Aorta (tissue), 5 donors: Measurements from ENCODE around the gene PDGFD. TPM values are rescaled to one million over a fixed set of nuclear protein-coding genes. Genes with fewer than 3 reads are reported as not detected.

Experiments
- ATAC-seq: fragments of 200-7000 bp; cut with Tn5 transposase; one replicate; pipeline ENCODE4 v1.9.1; 2022; ENCODE audit warnings: moderate library complexity; ENCODE audit not compliant: low FRiP score
- DNase-seq, 2 donors: peaks; one replicate each; pipeline ENCODE4 v3.0.0-alpha.2; 2020
- H3K27ac ChIP-seq, 2 donors: one replicate each; pipeline ENCODE4 v1.5.1; 2013; ENCODE audit warnings: low read length in 2 of 2, mild to moderate bottlenecking in 2 of 2, moderate library complexity in 2 of 2, control low read depth in 1 of 2, inconsistent platforms in 1 of 2, low read depth in 1 of 2
- H3K27me3 ChIP-seq, 2 donors: one replicate each; pipeline ENCODE4 v1.6.1; 2013; ENCODE audit warnings: control low read depth in 1 of 2, low read length in 1 of 2, mild to moderate bottlenecking in 1 of 2, moderate library complexity in 1 of 2; ENCODE audit not compliant: insufficient read depth in 2 of 2, control insufficient read depth in 1 of 2
- H3K36me3 ChIP-seq, 2 donors: one replicate each; pipeline ENCODE4 v1.6.1; 2013; ENCODE audit warnings: control low read depth in 1 of 2, low read length in 1 of 2, mild to moderate bottlenecking in 1 of 2; ENCODE audit not compliant: insufficient read depth in 2 of 2, control insufficient read depth in 1 of 2
- H3K4me1 ChIP-seq, 2 donors: one replicate each; pipeline ENCODE4 v1.6.1; 2013; ENCODE audit warnings: low read length in 2 of 2, control low read depth in 1 of 2, mild to moderate bottlenecking in 1 of 2, moderate library complexity in 1 of 2; ENCODE audit not compliant: insufficient read depth in 2 of 2, control insufficient read depth in 1 of 2
- H3K4me3 ChIP-seq, 2 donors: one replicate each; pipeline ENCODE4 v1.5.1; 2013; ENCODE audit warnings: low read length in 2 of 2, control low read depth in 1 of 2, mild to moderate bottlenecking in 1 of 2
- H3K9me3 ChIP-seq: one replicate; pipeline ENCODE4 v1.6.1; 2013; ENCODE audit warnings: mild to moderate bottlenecking, low read length; ENCODE audit not compliant: control insufficient read depth
- WGBS, 2 donors: extraction: QIAGEN DNeasy Blood & Tissue Kit; methylation state at CpG; one replicate each; pipeline ENCODE4 v1.1.7; 2013; 5-methylcytosine and 5-hydroxymethylcytosine counted together
- intact Hi-C, 2 donors: fragments of 100-400 bp; cut with DNase I; formaldehyde crosslinking; loops; one replicate each; pipeline versions ENCODE4 v1.14.2 to v1.15.0; 2022
- long read RNA-seq, 2 donors: library from polyadenylated mRNA; unstranded; transcript quantifications; one replicate each; pipeline ENCODE4 v2.0.0, GENCODE V29; 2020 to 2021
- polyA plus RNA-seq, 2 donors: library from polyadenylated mRNA; stranded (reverse); fragments of 200-250 nt; gene quantifications; one replicate each; pipeline ENCODE4 v1.2.3, GENCODE V29; 2013
- total RNA-seq, 2 donors: library from RNA; stranded (reverse); fragmentation: NEBNext Ultra II Directional; extraction: Animal tissue kit (Norgen Biotek cat#: 25700); gene quantifications; one replicate each; pipeline ENCODE4 v1.2.1, GENCODE V29; 2021
- donor health status: healthy with polysubstance abuse.
- donor health status: Bipolar disorder and iron deficiency.
- donor health status: DM: no; HTN: no; CAD: no.
- donor health status: DM: no; HTN: no; CAD: no.
- donor health status: DM: yes; HTN: yes; CAD: no.

The PDGFD gene
- 10 to 100 TPM; 47.7 to 66.5 TPM for total RNA-seq
- polyA plus RNA-seq: 100 to 1,000 TPM in 1 of 2 donors, 10 to 100 TPM in 1; 66.5 to 115 TPM
- long read RNA-seq, donor 1, full-length matches to known transcripts: 47 of 77 reads
- long read RNA-seq, donor 1, partial matches to known transcripts: 7 of 77 reads
- long read RNA-seq, donor 1, other reads (novel, unspliced or antisense): 23 of 77 reads
- long read RNA-seq, donor 2, full-length matches to known transcripts: 31 of 45 reads
- long read RNA-seq, donor 2, partial matches to known transcripts: 2 of 45 reads
- long read RNA-seq, donor 2, other reads (novel, unspliced or antisense): 12 of 45 reads

DNA sequence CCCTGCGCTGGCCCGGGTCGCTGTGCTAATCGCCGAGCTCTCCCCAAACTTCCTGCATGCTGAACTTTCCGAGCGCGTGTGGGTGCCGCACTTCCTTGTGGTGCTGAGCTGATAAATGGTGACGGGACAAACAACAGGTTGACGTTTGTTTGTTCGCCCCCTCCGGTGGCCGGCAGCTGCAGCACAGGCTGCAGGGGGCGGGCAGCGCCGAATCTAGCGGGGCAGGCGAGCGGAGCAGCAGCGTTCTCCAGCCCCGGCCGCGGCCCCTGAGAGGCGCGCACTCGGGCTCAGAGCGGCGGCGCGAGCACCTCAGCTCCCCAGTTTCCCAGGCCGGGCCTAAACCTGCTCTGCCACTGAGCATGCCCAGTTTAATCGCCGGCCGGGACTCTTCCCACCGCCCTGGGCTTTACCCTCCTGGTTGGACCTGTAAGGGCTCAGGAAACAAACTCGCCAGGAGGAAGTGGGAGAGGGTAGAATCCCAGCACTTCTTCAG is at the start of gene PDGFD:
Gene PDGFD (minus strand): TSS at position 120 of the 493 bp plus-strand sequence.
- Histone ChIP-seq H3K9me3 (no peaks in the 10 kb centered on the region), H3K36me3 (no peaks in the 10 kb centered on the region), H3K27me3 (no peaks in the 10 kb centered on the region), H3K27ac (peak within 1 kb of the TSS in 1 of 2 donors; percentile 15), H3K4me3 (peak within 1 kb of the TSS; percentile 53 to 68), H3K4me1 (no peaks in the 10 kb centered on the region)
- WGBS, 2 donors: 1% methylated on average over 36 to 37 of the region's 37 CpGs
- DNase-seq (peak; percentile 73 to 85), ATAC-seq (peak; percentile 90)
- intact Hi-C loops: loop anchor here in 1 of 2 donors (10.0 kb wide), 1 partner anchor 479 kb away; no protein-coding TSS in a partner anchor

DNA sequence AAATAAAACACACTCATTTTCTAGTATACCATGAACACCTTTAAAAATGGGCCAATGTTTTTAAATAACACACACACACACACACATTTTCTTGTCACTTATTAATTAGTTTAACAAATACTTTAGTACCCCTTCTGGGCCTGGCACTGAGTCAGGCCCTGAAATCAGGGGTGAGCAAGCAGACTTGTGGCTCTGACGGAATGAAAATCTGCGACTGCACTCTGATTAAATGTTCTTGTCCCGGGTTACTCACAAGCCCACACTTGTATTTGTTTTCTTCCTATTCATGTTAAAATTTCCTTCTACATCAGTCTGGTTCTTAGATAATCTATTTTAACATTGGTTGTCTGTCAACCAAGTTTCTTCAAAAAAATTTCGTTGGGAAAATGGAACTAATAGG is 43.0 kb upstream of the PDGFD start:
- DNase-seq (no peak), ATAC-seq (no peak)
- no peaks in the 10 kb centered on the region for H3K27me3 ChIP-seq
- H3K27ac ChIP-seq: no peak overlapping the region
- intact Hi-C loops: no loop called here
- 62 to 72% methylated on average over 4 of the region's 4 CpGs for WGBS, 2 donors
- no peaks in the 10 kb centered on the region for H3K4me1 ChIP-seq
- no peaks in the 10 kb centered on the region for H3K9me3 ChIP-seq
- H3K4me3 ChIP-seq: no peak overlapping the region
- H3K36me3 ChIP-seq: no peaks in the 10 kb centered on the region

DNA sequence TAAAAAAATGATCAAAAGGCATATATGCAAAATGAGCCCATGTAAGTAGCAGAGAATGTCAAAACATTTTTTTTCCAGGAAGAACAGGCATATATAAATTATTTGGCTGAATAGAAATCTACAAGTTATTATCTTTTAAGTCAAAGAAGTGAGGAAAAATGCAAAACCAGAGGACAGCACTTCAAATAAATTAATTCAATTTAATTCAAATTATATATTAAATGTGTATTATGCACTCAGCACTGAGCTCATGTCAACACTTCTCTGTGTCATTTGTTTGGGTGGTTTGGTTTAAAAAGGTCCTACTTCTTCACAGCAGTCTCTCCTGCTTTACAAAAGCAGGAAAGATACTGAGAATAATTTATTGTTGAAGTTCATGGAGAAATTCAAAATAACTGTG is 41.9 kb upstream of the PDGFD start:
- H3K4me3 ChIP-seq: no peak overlapping the region
- ATAC-seq (no peak), DNase-seq (no peak)

DNA sequence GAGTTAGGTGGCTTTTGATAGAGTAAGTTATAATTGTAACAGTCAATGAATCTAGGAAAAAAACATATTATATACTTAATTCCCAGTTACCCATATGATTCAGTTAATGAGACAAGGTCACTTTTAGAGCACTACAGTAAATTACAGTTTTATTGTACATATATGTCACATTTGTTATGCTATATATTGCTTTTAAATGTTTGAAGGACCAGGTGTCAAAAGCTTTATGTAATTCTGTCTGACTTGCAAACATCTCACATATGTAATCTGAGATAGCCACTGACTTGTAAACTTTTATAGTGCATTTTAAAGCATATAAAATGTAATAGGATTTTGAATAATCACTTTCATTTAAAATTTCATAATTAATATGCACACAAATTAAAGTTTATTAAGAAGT is 36.7 kb upstream of the PDGFD start:
- DNase-seq: no peak
- H3K9me3 ChIP-seq: no peaks in the 10 kb centered on the region
- intact Hi-C loops: no loop called here

More for the DNA sequence above, 41.9 kb upstream of the PDGFD start:
- intact Hi-C loops: no loop called here
- Histone ChIP-seq H3K36me3 (no peaks in the 10 kb centered on the region), H3K27me3 (no peaks in the 10 kb centered on the region), H3K4me1 (no peaks in the 10 kb centered on the region), H3K27ac (no peak overlapping the region), H3K9me3 (no peaks in the 10 kb centered on the region)

DNA sequence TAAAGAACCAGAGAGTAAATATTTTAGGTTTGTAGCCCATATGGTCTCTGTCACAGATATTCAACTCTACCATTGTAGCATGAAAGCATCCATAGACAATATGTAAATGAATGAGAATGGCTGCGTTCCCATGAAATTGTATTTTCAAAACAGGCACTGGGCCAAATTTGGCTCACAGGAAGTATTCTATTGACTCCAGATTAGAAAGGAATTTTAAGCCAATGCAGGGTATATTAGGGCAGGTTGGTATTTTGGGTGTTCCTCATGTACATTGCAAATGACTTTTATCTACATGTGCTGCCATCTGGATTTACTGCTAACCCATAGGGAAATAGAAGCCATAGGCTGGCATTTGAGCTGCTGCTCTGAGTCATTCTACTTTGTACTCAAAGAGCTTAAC is 35.1 kb upstream of the PDGFD start:
- H3K36me3 ChIP-seq: no peaks in the 10 kb centered on the region
- WGBS, 2 donors: 49 to 62% methylated on average over 1 of the region's 1 CpG
- no peak for ATAC-seq
- no peaks in the 10 kb centered on the region for H3K4me1 ChIP-seq
- H3K4me3 ChIP-seq: no peak overlapping the region
- H3K9me3 ChIP-seq: no peaks in the 10 kb centered on the region
- H3K27ac ChIP-seq: no peak overlapping the region
- no peak for DNase-seq
- no peaks in the 10 kb centered on the region for H3K27me3 ChIP-seq
- intact Hi-C loops: no loop called here

More for the DNA sequence above, 36.7 kb upstream of the PDGFD start:
- Histone ChIP-seq H3K27ac (no peak overlapping the region), H3K4me1 (no peaks in the 10 kb centered on the region), H3K4me3 (no peak overlapping the region), H3K27me3 (no peaks in the 10 kb centered on the region), H3K36me3 (no peaks in the 10 kb centered on the region)
- no peak for ATAC-seq

DNA sequence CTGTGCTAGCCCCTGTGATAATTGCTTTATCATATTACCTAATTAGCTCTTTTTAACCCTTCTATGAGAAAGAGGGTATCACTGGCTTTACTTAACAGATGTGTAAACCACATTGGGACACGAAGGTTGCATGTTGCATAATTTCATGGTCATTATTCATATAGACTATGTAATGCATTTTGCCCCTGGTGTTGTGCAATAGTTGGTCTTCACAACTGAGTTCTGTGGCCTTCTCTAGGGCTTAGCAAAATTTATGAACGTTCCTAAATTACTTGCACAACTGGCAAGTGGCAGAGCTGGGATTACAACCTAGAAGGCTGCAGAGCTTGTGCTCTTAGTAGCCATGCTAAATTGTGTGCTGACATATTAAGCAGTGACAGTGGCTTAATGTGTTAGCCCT is 34.6 kb upstream of the PDGFD start:
- Histone ChIP-seq H3K4me3 (no peak overlapping the region), H3K27me3 (no peaks in the 10 kb centered on the region), H3K4me1 (no peaks in the 10 kb centered on the region), H3K27ac (no peak overlapping the region), H3K9me3 (no peaks in the 10 kb centered on the region), H3K36me3 (no peaks in the 10 kb centered on the region)
- intact Hi-C loops: no loop called here
- DNase-seq (no peak), ATAC-seq (no peak)
- 84% methylated on average over 2 of the region's 2 CpGs for WGBS, 2 donors

DNA sequence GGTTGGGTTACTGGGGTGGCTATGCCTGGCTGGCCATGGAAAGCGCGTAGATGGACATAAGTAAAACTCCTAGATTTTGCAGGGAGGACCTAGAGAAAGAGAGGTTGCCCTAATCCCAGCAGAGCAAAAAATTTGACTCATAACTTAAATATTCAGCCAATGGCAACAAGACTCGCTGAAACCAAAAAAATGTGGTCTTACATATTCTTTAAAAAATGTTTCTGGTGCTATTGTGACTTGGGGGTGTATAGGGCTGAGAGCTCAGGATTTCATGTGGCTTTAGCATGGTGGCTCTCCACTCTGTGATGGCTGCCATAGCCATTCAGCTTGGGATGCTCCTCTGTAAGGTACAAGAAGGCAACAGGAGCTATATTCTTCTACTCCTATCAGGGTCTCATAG is 27.2 kb upstream of the PDGFD start:
- H3K27me3 ChIP-seq: no peaks in the 10 kb centered on the region
- H3K9me3 ChIP-seq: no peaks in the 10 kb centered on the region
- no peak overlapping the region for H3K4me3 ChIP-seq
- WGBS, 2 donors: 56 to 64% methylated on average over 3 of the region's 3 CpGs
- no peaks in the 10 kb centered on the region for H3K36me3 ChIP-seq
- DNase-seq (no peak), ATAC-seq (no peak)
- peaks cover 0 to 2% of the 10 kb centered on the region in 2 donors for H3K4me1 ChIP-seq
- H3K27ac ChIP-seq: peak overlapping the region in 1 of 2 donors; percentile 6
- intact Hi-C loops: no loop called here

DNA sequence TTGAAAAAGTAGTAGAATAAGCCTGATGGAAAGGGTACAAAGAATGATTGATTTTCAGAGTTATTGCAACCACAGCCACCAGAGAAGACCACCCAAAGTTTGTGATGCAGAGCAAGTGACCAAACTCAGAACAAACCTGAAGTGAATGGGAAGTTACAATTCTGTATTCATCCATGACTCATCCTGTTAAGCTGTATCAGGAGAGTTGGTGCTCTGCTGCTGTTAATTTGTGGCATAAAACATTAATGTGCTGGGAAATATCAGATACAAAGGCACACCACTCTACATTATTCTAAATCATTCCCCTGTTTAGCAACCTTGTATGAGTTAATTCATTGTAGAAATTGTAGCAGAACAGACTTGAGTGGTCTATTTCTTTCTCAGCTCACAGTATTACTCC is 19.6 kb upstream of the PDGFD start:
- Histone ChIP-seq H3K27ac (no peak overlapping the region), H3K36me3 (no peaks in the 10 kb centered on the region), H3K4me1 (no peaks in the 10 kb centered on the region), H3K9me3 (no peaks in the 10 kb centered on the region), H3K27me3 (no peaks in the 10 kb centered on the region), H3K4me3 (no peak overlapping the region)
- ATAC-seq: no peak
- intact Hi-C loops: no loop called here
- DNase-seq: no peak

DNA sequence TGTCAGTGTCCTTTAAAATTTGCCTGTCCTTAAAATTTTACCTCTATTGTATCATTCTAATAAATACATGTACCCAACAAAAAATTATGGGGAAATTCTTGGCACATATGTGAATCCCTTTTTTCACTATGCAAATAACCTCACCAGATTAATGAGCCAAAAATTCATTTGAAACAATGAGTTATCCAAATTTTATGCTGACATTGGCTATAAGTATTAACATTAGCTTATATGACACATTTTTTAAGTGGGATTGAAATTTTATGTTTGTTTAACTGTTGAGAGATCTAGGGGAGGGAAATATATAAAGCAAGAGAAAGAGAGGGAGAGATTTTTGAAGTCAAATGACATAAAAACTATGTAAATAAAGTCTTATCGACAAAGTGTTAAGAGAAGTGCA is 11.8 kb upstream of the PDGFD start:
- intact Hi-C loops: no loop called here

More for the DNA sequence above, 11.8 kb upstream of the PDGFD start:
- 86 to 90% methylated on average over 1 of the region's 1 CpG for WGBS, 2 donors
- Histone ChIP-seq H3K4me3 (no peak overlapping the region), H3K27me3 (no peaks in the 10 kb centered on the region), H3K27ac (no peak overlapping the region), H3K9me3 (no peaks in the 10 kb centered on the region), H3K4me1 (no peaks in the 10 kb centered on the region), H3K36me3 (no peaks in the 10 kb centered on the region)
- DNase-seq (no peak), ATAC-seq (no peak)
